H1 (cell line): ENCODE measurements around the gene GCK. TPM values are rescaled to one million over a fixed set of nuclear protein-coding genes. Genes with fewer than 3 reads are reported as not detected.

Source experiments
- CTCF ChIA-PET: fragments of 300-600 bp; sonication (Branson Sonifier 250); formaldehyde crosslinking; loops from one replicate; lab custom pipeline; 2021; ENCODE audit not compliant: partially characterized antibody; lab: Charles Lee
- POLR2A ChIA-PET: fragments of 300-600 bp; sonication (Branson Sonifier 250); formaldehyde crosslinking; loops from one replicate; lab custom pipeline; 2021; ENCODE audit warnings: inconsistent platforms; ENCODE audit not compliant: partially characterized antibody; lab: Charles Lee
- DNase-seq, 2 experiments: peaks; one replicate each; pipeline versions ENCODE4 v3.0.0 to v3.0.0-alpha.2; 2010 to 2022; ENCODE audit warnings: low spot score in 2 of 2, low read depth in 1 of 2, mixed read lengths in 1 of 2
- FAIRE-seq: peaks from 2 replicates; lab custom pipeline; 2011; peaks lifted over from hg19 to GRCh38; lab: Jason Lieb, UNC
- H2AFZ ChIP-seq: 2 replicates; pipeline ENCODE4 v1.8.1; 2012; ENCODE audit warnings: low read length, inconsistent platforms
- H2AK5ac ChIP-seq: 2 replicates; pipeline ENCODE4 v1.6.1; 2013; ENCODE audit warnings: low read depth, low read length
- H2BK120ac ChIP-seq: replicated peaks from 2 replicates; pipeline ENCODE3; 2013; ENCODE audit warnings: low read depth, low read length, inconsistent platforms
- H2BK12ac ChIP-seq: 2 replicates; pipeline ENCODE4 v1.6.1; 2013; ENCODE audit warnings: low read depth, low read length
- H2BK15ac ChIP-seq: 2 replicates; pipeline ENCODE4 v1.6.1; 2013; ENCODE audit warnings: low read length
- H2BK20ac ChIP-seq: 2 replicates; pipeline ENCODE4 v1.6.1; 2013; ENCODE audit warnings: low read length
- H2BK5ac ChIP-seq: 2 replicates; pipeline ENCODE4 v1.6.1; 2013; ENCODE audit warnings: low read depth, low read length
- H3K14ac ChIP-seq: 2 replicates; pipeline ENCODE4 v1.6.1; 2013; ENCODE audit warnings: inconsistent platforms; ENCODE audit not compliant: insufficient read length
- H3K18ac ChIP-seq: 2 replicates; pipeline ENCODE4 v1.6.1; 2013; ENCODE audit warnings: low read length; ENCODE audit errors: extremely low read depth
- H3K23ac ChIP-seq: 2 replicates; pipeline ENCODE4 v1.6.1; 2013; ENCODE audit warnings: inconsistent platforms; ENCODE audit not compliant: insufficient read length
- H3K23me2 ChIP-seq: 2 replicates; pipeline ENCODE4 v1.6.1; 2013; ENCODE audit warnings: low read depth, low read length
- H3K27ac ChIP-seq: 2 replicates; pipeline ENCODE4 v1.6.1; 2011; ENCODE audit warnings: low read depth, low read length, inconsistent platforms
- H3K27me3 ChIP-seq, 4 experiments: replicated peaks in 1 of 4; 1 replicate in 1 of 4; 2 replicates in 3 of 4; pipeline versions ENCODE4 v1.6.1 to v1.8.1; 2011 to 2013; ENCODE audit warnings: low read length in 3 of 4, mild to moderate bottlenecking in 3 of 4, inconsistent platforms in 2 of 4, mixed read lengths in 2 of 4, moderate library complexity in 1 of 4; ENCODE audit not compliant: control insufficient read depth in 3 of 4, insufficient read depth in 3 of 4; ENCODE audit errors: extremely low read depth in 1 of 4
- H3K36me3 ChIP-seq, 4 experiments: 2 replicates each; pipeline versions ENCODE4 v1.6.1 to v1.8.1; 2011 to 2013; ENCODE audit warnings: mild to moderate bottlenecking in 4 of 4, low read length in 3 of 4, moderate library complexity in 2 of 4, control low read depth in 1 of 4, inconsistent platforms in 1 of 4; ENCODE audit not compliant: insufficient read depth in 4 of 4, control insufficient read depth in 2 of 4
- H3K4ac ChIP-seq: replicated peaks from 2 replicates; pipeline ENCODE3; 2013; ENCODE audit warnings: low read length, low read depth, mixed read lengths, inconsistent platforms; ENCODE audit not compliant: insufficient read length
- H3K4me1 ChIP-seq, 4 experiments: replicated peaks in 1 of 4; 1 replicate in 1 of 4; 2 replicates in 3 of 4; pipeline versions ENCODE4 v1.6.1 to v1.8.1; 2011 to 2013; ENCODE audit warnings: low read length in 3 of 4, inconsistent platforms in 2 of 4, mixed read lengths in 1 of 4; ENCODE audit not compliant: insufficient read depth in 4 of 4, control insufficient read depth in 3 of 4
- H3K4me2 ChIP-seq, 2 experiments: 2 replicates each; pipeline versions ENCODE4 v1.6.1 to v1.8.1; 2011 to 2013; ENCODE audit warnings: low read depth in 2 of 2, low read length in 2 of 2, control low read depth in 1 of 2, inconsistent platforms in 1 of 2, mild to moderate bottlenecking in 1 of 2; ENCODE audit not compliant: insufficient read depth in 1 of 2
- H3K4me3 ChIP-seq, 4 experiments: fragments of 200-600, 300-600 bp in 1 of 4; sonication (generic), shearing (Covaris generic), sonication (Bioruptor Twin) in 1 of 4; 2 replicates each; pipeline versions ENCODE4 v1.5.1 to v1.8.1; 2011 to 2016; ENCODE audit warnings: low read length in 4 of 4, low read depth in 3 of 4, control low read depth in 2 of 4, inconsistent platforms in 2 of 4, mild to moderate bottlenecking in 2 of 4, mixed read lengths in 1 of 4, moderate library complexity in 1 of 4; ENCODE audit not compliant: insufficient read depth in 2 of 4; ENCODE audit errors: extremely low read depth in 1 of 4
- H3K56ac ChIP-seq: replicated peaks from 2 replicates; pipeline ENCODE3; 2013; ENCODE audit warnings: low read depth, mild to moderate bottlenecking, mixed read lengths, low read length, inconsistent platforms; ENCODE audit not compliant: insufficient read length
- H3K79me1 ChIP-seq: 2 replicates; pipeline ENCODE4 v1.6.1; 2013; ENCODE audit warnings: low read depth, low read length, control low read depth
- H3K79me2 ChIP-seq, 2 experiments: 2 replicates each; pipeline versions ENCODE4 v1.6.1 to v1.8.1; 2012 to 2013; ENCODE audit warnings: low read length in 2 of 2, mild to moderate bottlenecking in 2 of 2, inconsistent platforms in 1 of 2; ENCODE audit not compliant: insufficient read depth in 2 of 2, control insufficient read depth in 1 of 2
- H3K9ac ChIP-seq, 4 experiments: replicated peaks in 1 of 4; 1 replicate in 1 of 4; 2 replicates in 3 of 4; pipeline versions ENCODE4 v1.6.1 to v1.8.1; 2011 to 2013; ENCODE audit warnings: low read depth in 3 of 4, low read length in 3 of 4, control low read depth in 2 of 4, mild to moderate bottlenecking in 2 of 4, moderate library complexity in 2 of 4, inconsistent platforms in 1 of 4; ENCODE audit errors: extremely low read depth in 1 of 4
- H3K9me3 ChIP-seq, 2 experiments: 2 replicates each; pipeline versions ENCODE4 v1.6.1 to v1.8.1; 2012 to 2013; ENCODE audit warnings: mild to moderate bottlenecking in 2 of 2, moderate library complexity in 2 of 2, control low read depth in 1 of 2, inconsistent platforms in 1 of 2, low read depth in 1 of 2, low read length in 1 of 2, mixed read lengths in 1 of 2; ENCODE audit not compliant: insufficient read depth in 2 of 2
- H4K20me1 ChIP-seq, 2 experiments: replicated peaks in 1 of 2; 2 replicates each; pipeline versions ENCODE3 to v1.8.1; 2011 to 2013; ENCODE audit warnings: inconsistent platforms in 2 of 2, low read length in 2 of 2, mild to moderate bottlenecking in 1 of 2; ENCODE audit not compliant: insufficient read depth in 2 of 2, control insufficient read depth in 1 of 2
- H4K5ac ChIP-seq: 2 replicates; pipeline ENCODE4 v1.6.1; 2013; ENCODE audit warnings: low read length, low read depth, mixed read lengths, inconsistent platforms; ENCODE audit not compliant: insufficient read length
- H4K8ac ChIP-seq: 2 replicates; pipeline ENCODE4 v1.8.0; 2013; ENCODE audit warnings: mild to moderate bottlenecking, moderate library complexity, low read length, inconsistent platforms; ENCODE audit not compliant: insufficient read depth; ENCODE audit errors: extremely low read depth
- H4K91ac ChIP-seq: replicated peaks from 2 replicates; pipeline ENCODE3; 2013; ENCODE audit warnings: low read length, mixed read lengths, inconsistent platforms; ENCODE audit not compliant: insufficient read length
- CBX5 ChIP-seq: fragments of 300-800, 300-1000 bp; sonication (generic); IDR thresholded peaks from 2 replicates; pipeline ENCODE4 v1.7.1; 2016; ENCODE audit warnings: antibody characterized with exemption, low read length, low read depth
- HDAC2 ChIP-seq, 2 experiments: fragments of 300-600 bp in 1 of 2; sonication (generic) in 1 of 2; IDR thresholded peaks; 2 replicates each; pipeline ENCODE4 v1.6.1; 2011 to 2012; ENCODE audit warnings: low read depth in 2 of 2, low read length in 2 of 2, mild to moderate bottlenecking in 2 of 2, moderate library complexity in 2 of 2, borderline replicate concordance in 1 of 2, inconsistent platforms in 1 of 2
- JUN ChIP-seq: IDR thresholded peaks from 2 replicates; pipeline ENCODE4 v1.6.1; 2011; ENCODE audit warnings: low read depth, mild to moderate bottlenecking, improper control_type of control experiment, low read length
- MAFK ChIP-seq: IDR thresholded peaks from 2 replicates; pipeline ENCODE4 v1.6.1; 2012; ENCODE audit warnings: low read depth, mild to moderate bottlenecking, improper control_type of control experiment, low read length
- SAP30 ChIP-seq: fragments of 300-600 bp; sonication (generic); IDR thresholded peaks from 2 replicates; pipeline ENCODE4 v1.7.1; 2012; ENCODE audit warnings: low read length, moderate library complexity, mild to moderate bottlenecking, inconsistent platforms; ENCODE audit not compliant: insufficient read depth, insufficient replicate concordance
- WGBS, 2 experiments: shearing (Covaris generic) in 1 of 2; methylation state at CpG; one replicate each; pipeline versions ENCODE4 v1.1.6 to v1.1.7; 2013 to 2015; ENCODE audit warnings: low lambda C conversion rate in 2 of 2, mixed read lengths in 2 of 2, inconsistent platforms in 1 of 2, low coverage in 1 of 2, missing lambda C conversion rate in 1 of 2; ENCODE audit not compliant: insufficient replicate concordance in 2 of 2, insufficient coverage in 1 of 2, insufficient read length in 1 of 2; ENCODE audit errors: extremely low coverage in 1 of 2, missing lambda C conversion rate in 1 of 2; 5-methylcytosine and 5-hydroxymethylcytosine counted together
- polyA plus RNA-seq, 7 experiments: library from polyadenylated mRNA; depleted of rRNA in 3 of 7; stranded (reverse) in 5 of 7; unstranded in 2 of 7; fragments of >200 nt in 5 of 7; fragments of 200-250 nt in 2 of 7; gene quantifications; 1 replicate in 5 of 7; 2 replicates in 1 of 7; 4 replicates in 1 of 7; pipeline versions ENCODE4 v1.2.1 to v1.2.3, GENCODE V29; 2011 to 2013; ENCODE audit warnings: missing spikeins in 2 of 7, mixed read lengths in 2 of 7
- total RNA-seq: library from RNA; stranded (reverse); fragmentation: NEBNext Ultra II Directional; extraction: Animal tissue kit (Norgen Biotek cat#: 25700); gene quantifications from 2 replicates; pipeline ENCODE4 v1.2.1, GENCODE V29; 2021

GCK gene
- total and polyA plus RNA-seq, 2 of the 8 experiments (the other 6 are each of a cell fraction or from before 2014, with no cell fraction given), result 2.4 to 4.9 TPM

GRCh38 chr7:44175730-44176129 lies 13.5 kb downstream of the GCK start:
- Histone ChIP-seq H3K9ac (no peak overlapping the region), H2BK5ac (no peak overlapping the region), H4K20me1 (no peaks in the 10 kb centered on the region), H3K27me3 (no peaks in the 10 kb centered on the region; a peak in 1 of 7 replicates), H4K91ac (no peak overlapping the region), H2BK120ac (no peak overlapping the region), H3K79me1 (no peaks in the 10 kb centered on the region), H2BK20ac (no peak overlapping the region), H3K4ac (no peak overlapping the region), H3K9me3 (no peaks in the 10 kb centered on the region), H3K56ac (no peak overlapping the region), H2BK12ac (no peak overlapping the region), H3K27ac (no peak overlapping the region), H3K23ac (no peak overlapping the region), H2BK15ac (no peak overlapping the region), H3K23me2 (no peaks in the 10 kb centered on the region), H3K4me2 (no peak overlapping the region), H4K5ac (no peak overlapping the region), H3K14ac (no peak overlapping the region), H3K4me1 (peaks cover 0 to 2% (median under 1%) of the 10 kb centered on the region in 4 experiments; a peak in 2 of 7 replicates), H4K8ac (no peak overlapping the region), H3K36me3 (no peaks in the 10 kb centered on the region), H3K4me3 (no peak overlapping the region), H2AFZ (no peak overlapping the region), H3K18ac (no peak overlapping the region), H3K79me2 (no peaks in the 10 kb centered on the region), H2AK5ac (no peak overlapping the region)
- POLR2A ChIA-PET, result no interaction called here
- 83% methylated on average over 3 of the region's 3 CpGs; no CpG with 5 or more reads in 1 of the 2 experiments for whole genome bisulfite sequencing, 2 experiments
- no peak for DNase-seq
- FAIRE-seq, result no peak
- CTCF ChIA-PET, result interaction anchor here (1.0 to 2.1 kb wide), 3 partner anchors 12 to 44 kb away, joined by 3 to 7 read pairs (median 3); no protein-coding TSS in a partner anchor
- TF ChIP-seq MAFK (no peak), JUN (no peak), HDAC2 (IDR thresholded peaks at IDR 0.05; ENCODE audit: borderline replicate concordance in 1 of 2, low read depth in 2 of 2, low read length in 2 of 2) (no peak), SAP30 (no peak), CBX5 (no peak)
